GM20431 (cell line): ENCODE measurements around the gene RNF220.

ENCODE experiments used
- in situ Hi-C: fragments of 300-500 bp; cut with MseI, MboI; formaldehyde crosslinking; loops from one replicate; pipeline ENCODE4 v1.15.0; 2020; ENCODE audit warnings: low sequenced_read_pairs; ENCODE audit not compliant: unreplicated experiment

Gene RNF220

GRCh38 chr1:44513111-44513510 is 108.1 kb downstream of the RNF220 start:
- in situ Hi-C loops: no loop called here

GRCh38 chr1:44514673-44515072 is 109.6 kb downstream of the RNF220 start:
- in situ Hi-C loops: no loop called here

- in situ Hi-C loops: no loop called here
Measured at GRCh38 chr1:44515416-44515815, 110.4 kb downstream of the RNF220 start.

- in situ Hi-C loops: no loop called here
Measured at GRCh38 chr1:44519035-44519676, 114.1 kb downstream of the RNF220 start.

- in situ Hi-C loops: no loop called here
Measured at GRCh38 chr1:44521378-44522080, 116.5 kb downstream of the RNF220 start.

- in situ Hi-C loops: no loop called here
Measured at GRCh38 chr1:44523593-44524591, 118.8 kb downstream of the RNF220 start.

- in situ Hi-C loops: no loop called here
Measured at GRCh38 chr1:44524655-44525500, 119.8 kb downstream of the RNF220 start.

- in situ Hi-C loops: no loop called here
Measured at GRCh38 chr1:44526295-44527073, 121.4 kb downstream of the RNF220 start.

- in situ Hi-C loops: no loop called here
Measured at GRCh38 chr1:44531785-44532566, 126.9 kb downstream of the RNF220 start.

- in situ Hi-C loops: no loop called here
Measured at GRCh38 chr1:44532567-44532944, 127.5 kb downstream of the RNF220 start.

GRCh38 chr1:44534771-44535170 is 129.7 kb downstream of the RNF220 start:
- in situ Hi-C loops: no loop called here

GRCh38 chr1:44536357-44537209 is 131.5 kb downstream of the RNF220 start:
- in situ Hi-C loops: no loop called here

- in situ Hi-C loops: no loop called here
Measured at GRCh38 chr1:44537538-44537937, 132.5 kb downstream of the RNF220 start.

- in situ Hi-C loops: no loop called here
Measured at GRCh38 chr1:44537956-44538355, 132.9 kb downstream of the RNF220 start.

GRCh38 chr1:44539991-44540730 is 135.1 kb downstream of the RNF220 start:
- in situ Hi-C loops: no loop called here

GRCh38 chr1:44542420-44543063 is 137.5 kb downstream of the RNF220 start:
- in situ Hi-C loops: no loop called here
